Bronchial epithelial cell (primary cell): Measurements from ENCODE around the gene TSPYL6. TPM values are rescaled to one million over a fixed set of nuclear protein-coding genes. Genes with fewer than 3 reads are reported as not detected.

Experiments used
- DNase-seq: peaks from one replicate; pipeline ENCODE4 v3.0.0-alpha.2; 2010; ENCODE audit warnings: low read depth
- FAIRE-seq: peaks from 2 replicates; lab custom pipeline; 2011; peaks lifted over from hg19 to GRCh38; lab: Jason Lieb, UNC
- H3K27me3 ChIP-seq: 2 replicates; pipeline ENCODE4 v1.5.1; 2011; ENCODE audit warnings: low read length; ENCODE audit not compliant: control insufficient read depth, insufficient read depth
- H3K36me3 ChIP-seq: 2 replicates; pipeline ENCODE4 v1.5.1; 2011; ENCODE audit warnings: low read length; ENCODE audit not compliant: control insufficient read depth, insufficient read depth
- H3K4me3 ChIP-seq: 2 replicates; pipeline ENCODE4 v1.5.1; 2011; ENCODE audit warnings: mild to moderate bottlenecking, low read depth, low read length, control low read depth
- total RNA-seq: library from RNA; depleted of rRNA; stranded (reverse); fragments of >200 nt; gene quantifications from 2 replicates; pipeline ENCODE4 v1.2.1, GENCODE V29; 2014
- TF ChIP-seq, protein P1 (sequence below): IDR thresholded peaks from 2 replicates; pipeline ENCODE4 v1.5.1; 2011; ENCODE audit warnings: mild to moderate bottlenecking, moderate library complexity, low read length, control low read depth, inconsistent platforms; ENCODE audit not compliant: insufficient read depth, severe bottlenecking

TSPYL6 gene
- total RNA-seq, 1 donor from 2014 or later: not detected

DNA sequence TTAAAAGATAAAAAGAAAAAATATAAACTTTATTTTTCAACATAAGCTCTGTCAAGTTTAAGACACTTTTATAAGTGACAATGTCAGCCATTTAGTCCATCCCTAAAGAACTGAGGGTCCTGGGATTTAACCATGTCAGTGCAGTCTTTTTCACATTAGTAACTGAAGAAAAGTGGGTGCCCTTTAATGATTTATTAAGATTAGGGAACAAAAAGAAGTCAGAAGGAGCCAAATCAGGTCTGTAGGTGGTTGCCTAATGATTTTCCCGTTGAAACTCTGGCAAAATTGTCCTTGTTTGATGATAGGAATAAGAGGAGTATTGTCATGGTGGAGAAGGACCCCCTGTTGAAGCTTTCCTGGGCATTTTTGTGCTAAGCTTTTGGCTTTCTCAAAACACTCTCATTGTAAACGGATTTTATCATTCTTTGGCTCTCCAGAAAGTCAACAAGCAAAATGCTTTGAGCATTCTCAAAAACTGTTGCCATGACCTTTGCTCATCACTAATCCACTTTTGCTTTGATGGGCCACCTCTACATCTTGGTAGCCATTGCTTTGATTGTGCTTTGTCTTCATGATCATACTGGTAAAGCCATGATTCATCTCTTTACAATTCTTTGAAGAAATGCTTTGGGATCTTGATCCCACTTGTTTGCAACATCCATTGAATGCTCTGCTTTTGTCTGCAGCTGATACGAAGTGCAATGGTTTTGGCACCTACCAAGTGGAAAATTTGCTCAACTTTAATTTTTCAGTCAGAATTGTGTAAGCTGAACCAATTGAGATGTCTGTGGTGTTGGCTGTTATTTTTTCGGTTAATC lies 22.0 kb downstream of the TSPYL6 start:
- H3K36me3 ChIP-seq: no peaks in the 10 kb centered on the region
- no peak for FAIRE-seq
- no peaks in the 10 kb centered on the region for H3K27me3 ChIP-seq
- TF ChIP-seq, protein P1, sequence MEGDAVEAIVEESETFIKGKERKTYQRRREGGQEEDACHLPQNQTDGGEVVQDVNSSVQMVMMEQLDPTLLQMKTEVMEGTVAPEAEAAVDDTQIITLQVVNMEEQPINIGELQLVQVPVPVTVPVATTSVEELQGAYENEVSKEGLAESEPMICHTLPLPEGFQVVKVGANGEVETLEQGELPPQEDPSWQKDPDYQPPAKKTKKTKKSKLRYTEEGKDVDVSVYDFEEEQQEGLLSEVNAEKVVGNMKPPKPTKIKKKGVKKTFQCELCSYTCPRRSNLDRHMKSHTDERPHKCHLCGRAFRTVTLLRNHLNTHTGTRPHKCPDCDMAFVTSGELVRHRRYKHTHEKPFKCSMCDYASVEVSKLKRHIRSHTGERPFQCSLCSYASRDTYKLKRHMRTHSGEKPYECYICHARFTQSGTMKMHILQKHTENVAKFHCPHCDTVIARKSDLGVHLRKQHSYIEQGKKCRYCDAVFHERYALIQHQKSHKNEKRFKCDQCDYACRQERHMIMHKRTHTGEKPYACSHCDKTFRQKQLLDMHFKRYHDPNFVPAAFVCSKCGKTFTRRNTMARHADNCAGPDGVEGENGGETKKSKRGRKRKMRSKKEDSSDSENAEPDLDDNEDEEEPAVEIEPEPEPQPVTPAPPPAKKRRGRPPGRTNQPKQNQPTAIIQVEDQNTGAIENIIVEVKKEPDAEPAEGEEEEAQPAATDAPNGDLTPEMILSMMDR: no peak
- H3K4me3 ChIP-seq: no peak overlapping the region
- DNase-seq: no peak

DNA sequence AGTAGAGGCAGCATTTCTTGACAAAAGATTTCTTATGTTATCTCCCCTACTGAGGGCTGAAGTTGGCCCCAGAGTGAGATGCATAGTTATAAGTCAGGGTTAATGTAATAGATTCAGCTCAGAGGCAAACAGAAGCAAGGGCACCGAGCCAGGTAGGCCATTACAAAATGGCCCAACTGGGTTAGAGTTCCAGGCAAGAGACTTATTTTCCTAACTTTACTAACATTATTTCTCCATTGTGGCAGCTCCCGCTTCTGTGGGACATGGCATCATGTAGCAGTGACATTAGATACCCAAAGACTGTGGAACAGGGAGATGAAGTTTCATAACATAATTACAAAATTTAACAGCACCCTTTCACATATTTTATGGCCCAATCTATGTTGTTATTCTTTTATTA lies 27.1 kb downstream of the TSPYL6 start:
- FAIRE-seq: no peak
- no peak for DNase-seq
- Histone ChIP-seq H3K4me3 (no peak overlapping the region), H3K27me3 (no peaks in the 10 kb centered on the region), H3K36me3 (no peaks in the 10 kb centered on the region)
- TF ChIP-seq, protein P1: no peak

DNA sequence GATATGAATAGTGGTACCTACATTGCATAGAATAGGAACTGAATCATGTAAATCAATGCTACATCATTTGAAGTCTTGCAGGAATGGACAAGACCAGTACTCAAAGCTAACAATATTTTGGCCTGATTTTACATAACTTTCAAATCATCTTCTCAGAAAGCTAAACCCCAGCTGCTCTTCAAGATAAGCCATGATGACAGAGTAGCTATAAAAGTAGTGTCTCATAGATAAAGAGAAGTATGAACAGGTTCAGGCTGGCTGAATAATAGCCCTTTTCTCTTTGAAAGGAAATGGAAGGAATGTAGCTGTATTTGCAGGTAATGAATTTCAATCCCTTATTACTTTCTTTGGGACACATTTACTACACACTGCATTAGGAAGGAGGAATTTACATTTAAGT lies 28.2 kb downstream of the TSPYL6 start:
- TF ChIP-seq, protein P1: no peak
- no peaks in the 10 kb centered on the region for H3K36me3 ChIP-seq
- H3K27me3 ChIP-seq: no peaks in the 10 kb centered on the region
- no peak overlapping the region for H3K4me3 ChIP-seq
- FAIRE-seq (no peak), DNase-seq (no peak)

DNA sequence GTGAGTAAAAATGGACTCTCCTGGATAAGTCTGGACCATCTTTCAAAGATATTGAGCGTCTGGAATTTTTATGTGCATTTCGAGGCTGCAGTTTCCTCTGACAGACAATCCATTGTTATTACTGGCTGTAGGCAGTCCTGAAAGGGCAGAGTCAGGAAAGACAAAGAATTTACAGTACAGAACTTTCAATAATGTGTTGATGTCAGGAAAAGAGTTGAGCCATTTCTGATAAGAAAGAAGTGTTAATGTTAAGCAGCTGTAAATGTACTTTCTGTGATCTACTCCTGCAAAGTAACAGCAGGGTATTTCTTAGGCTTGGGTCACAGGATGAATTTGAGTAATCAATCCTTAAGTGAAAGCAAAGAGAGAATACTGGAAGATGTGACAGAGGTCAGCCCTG lies 29.8 kb downstream of the TSPYL6 start:
- no peak for FAIRE-seq
- no peak for DNase-seq
- Histone ChIP-seq H3K36me3 (no peaks in the 10 kb centered on the region), H3K4me3 (no peak overlapping the region), H3K27me3 (no peaks in the 10 kb centered on the region)
- TF ChIP-seq, protein P1: no peak

DNA sequence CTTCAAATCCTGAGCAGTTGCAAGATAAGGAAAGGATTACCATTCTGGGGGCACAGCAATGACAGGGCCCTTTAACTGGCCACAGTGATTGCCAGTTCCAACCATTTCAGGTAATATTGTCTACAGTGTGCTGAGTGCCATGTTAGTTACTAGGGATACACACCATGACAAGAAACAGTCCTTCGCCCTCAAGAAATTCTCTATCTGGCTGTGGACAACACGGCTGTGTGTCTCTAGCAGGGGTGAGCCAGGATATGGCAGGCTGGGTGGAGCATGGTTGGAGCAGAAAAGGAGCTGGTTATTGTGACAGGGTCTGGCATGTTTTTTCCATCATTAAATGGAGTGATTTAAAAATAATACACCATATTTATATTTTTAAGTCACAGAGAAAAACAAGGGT lies 31.0 kb downstream of the TSPYL6 start:
- Histone ChIP-seq H3K4me3 (no peak overlapping the region), H3K36me3 (no peaks in the 10 kb centered on the region), H3K27me3 (no peaks in the 10 kb centered on the region)
- FAIRE-seq (no peak), DNase-seq (no peak)
- TF ChIP-seq, protein P1: no peak
